Suppressor macrophage treated with lipopolysaccharide for 1 hour (primary cell): ENCODE data around the gene RYR1.
"Not testable (repeated sequence)": the region's sequence is repeated elsewhere in the genome, so short reads cannot be mapped to it uniquely, and the experiment has no call there.

Experiments
- DNase-seq, 3 donors: peaks; one replicate each; pipeline ENCODE4 v3.0.0-alpha.2; 2020 to 2022

RYR1 gene

DNA sequence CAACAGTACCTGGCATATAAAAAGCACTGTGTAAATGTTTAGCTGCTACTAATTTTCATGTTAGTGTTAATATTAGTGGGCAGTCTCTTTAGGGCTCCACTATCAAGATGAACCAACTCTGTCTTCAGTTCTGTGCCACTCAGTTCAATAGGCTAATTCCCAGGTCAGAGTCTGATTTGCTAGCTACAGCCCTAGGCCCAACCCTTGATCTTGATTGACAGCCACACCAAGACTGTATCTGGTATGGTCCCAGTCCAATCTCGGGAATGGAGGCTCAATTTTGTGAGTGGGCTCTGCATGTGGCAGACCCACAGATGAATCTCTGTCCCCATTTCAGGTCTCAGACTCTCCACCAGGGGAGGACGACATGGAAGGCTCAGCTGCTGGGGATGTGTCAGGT lies 138.2 kb downstream of the RYR1 start:
- DNase-seq: no peak

DNA sequence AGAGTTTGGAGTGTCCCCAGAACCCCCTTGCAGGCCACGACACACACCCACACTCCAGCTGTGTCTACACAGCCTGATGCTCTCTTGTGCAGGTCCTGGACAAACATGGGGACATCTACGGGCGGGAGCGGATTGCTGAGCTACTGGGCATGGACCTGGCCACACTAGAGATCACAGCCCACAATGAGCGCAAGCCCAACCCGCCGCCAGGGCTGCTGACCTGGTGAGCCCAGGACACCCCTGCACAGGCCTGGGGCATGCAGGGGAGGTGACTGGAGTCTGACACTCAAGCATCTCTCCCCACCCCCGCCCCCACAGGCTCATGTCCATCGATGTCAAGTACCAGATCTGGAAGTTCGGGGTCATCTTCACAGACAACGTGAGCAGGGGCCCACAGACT lies 144.3 kb downstream of the RYR1 start:
- DNase-seq: no peak

GRCh38 chr19:38579304-38579703 lies 145.8 kb downstream of the RYR1 start:
- DNase-seq: not testable (repeated sequence)

DNA sequence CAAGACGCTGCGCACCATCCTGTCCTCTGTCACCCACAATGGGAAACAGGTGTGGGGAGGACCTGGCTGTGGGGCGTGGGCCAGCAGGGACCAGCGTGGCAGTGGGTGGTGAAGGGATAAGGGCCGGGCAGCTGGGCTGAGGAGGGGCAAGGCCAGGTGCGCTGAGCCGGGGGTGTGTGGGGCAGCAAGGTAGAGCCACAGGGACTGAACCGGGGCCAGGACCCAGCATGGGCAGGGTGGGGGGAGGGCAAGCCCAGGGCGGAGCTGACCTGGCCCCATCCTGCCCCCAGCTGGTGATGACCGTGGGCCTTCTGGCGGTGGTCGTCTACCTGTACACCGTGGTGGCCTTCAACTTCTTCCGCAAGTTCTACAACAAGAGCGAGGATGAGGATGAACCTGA lies 146.6 kb downstream of the RYR1 start:
- no peak for DNase-seq

- no peak for DNase-seq
Observed at GRCh38 chr19:38583219-38583984, 149.9 kb downstream of the RYR1 start.

- no peak for DNase-seq
Observed at GRCh38 chr19:38583985-38584305, 150.5 kb downstream of the RYR1 start.

DNA sequence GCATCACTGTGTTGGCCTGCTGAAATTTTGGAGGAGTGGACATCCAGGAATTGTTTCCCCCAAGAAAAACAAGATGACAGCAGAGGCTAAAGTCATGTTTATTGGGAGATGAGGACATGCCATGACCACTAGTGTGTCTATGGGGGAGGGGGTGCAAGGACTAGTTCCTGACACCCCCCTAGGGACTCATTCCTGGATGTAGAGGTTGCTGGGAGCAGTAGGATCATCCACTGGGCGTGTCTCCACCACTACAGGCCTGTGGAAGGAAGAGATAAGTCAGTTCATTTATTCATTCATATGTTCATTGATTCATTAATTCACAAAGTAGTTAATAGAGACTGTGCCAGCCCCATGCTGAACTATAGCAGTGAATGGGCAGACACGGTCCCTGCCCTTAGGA lies 154.1 kb downstream of the RYR1 start:
- DNase-seq: no peak

- DNase-seq: no peak
Observed at GRCh38 chr19:38588041-38588440, 154.6 kb downstream of the RYR1 start.

DNA sequence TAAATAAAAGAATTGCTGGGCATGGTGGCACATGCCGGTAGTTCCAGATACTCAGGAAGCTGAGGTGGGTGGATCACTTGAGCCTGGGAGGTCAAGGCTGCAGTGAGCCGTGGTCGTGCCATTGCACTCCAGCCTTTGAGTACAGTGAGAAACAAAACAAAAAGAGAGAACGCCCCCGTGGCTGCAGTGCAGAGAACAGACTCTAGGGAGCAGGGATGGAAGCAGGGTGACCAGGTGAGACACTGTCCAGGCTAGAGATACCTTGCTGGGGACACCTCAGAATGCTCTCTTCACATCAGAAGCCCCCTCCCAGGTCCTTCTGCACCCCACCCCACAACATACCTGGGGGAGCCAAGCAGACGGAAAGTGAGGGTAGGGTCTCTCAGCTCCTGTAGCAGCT lies 159.4 kb downstream of the RYR1 start:
- no peak for DNase-seq

DNA sequence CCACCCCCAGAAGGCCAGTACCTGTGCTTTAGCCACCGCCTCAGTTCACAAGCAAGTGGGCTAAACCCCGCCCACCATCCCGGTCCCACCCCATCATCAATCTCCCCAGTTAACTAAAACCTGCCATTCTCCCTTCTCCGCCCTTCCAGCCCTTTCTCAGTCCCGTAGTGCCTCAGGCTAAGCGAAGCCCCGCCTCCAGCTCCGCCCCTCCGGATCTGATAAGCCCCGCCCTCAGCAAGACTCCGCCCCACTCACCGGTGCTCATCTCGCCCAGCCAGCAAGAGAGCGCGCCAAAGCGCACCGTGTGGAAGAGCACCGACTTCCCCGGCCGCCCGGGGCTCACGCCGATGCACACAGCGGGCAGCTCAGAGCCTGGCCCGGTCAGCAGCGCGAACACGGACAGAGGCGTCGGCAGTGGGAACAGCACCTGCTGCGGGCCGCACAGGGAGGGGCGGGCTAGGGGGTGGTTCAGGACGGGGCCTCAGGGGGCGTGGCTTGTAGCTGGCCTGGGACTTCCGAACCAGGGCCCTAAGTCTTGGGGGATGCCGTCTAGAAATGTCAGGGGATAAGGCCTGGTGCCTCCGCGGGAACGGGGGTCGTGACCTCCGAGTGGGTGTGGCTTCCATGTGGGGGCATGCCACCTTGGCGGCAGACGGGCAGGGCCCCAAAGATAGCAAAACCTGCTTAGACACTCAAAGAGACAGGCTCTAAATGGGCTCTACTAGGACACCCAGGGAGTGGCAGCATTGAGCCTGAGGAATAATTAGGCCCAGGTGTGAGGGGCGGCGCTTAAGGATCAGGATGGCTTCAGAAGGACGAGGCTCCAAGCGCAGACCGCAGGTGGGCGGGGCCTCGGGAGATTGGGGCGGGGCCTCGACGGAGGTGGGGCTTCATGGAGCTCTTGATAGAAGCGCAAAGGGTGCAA lies 162.8 kb downstream of the RYR1 start:
- DNase-seq: no peak

DNA sequence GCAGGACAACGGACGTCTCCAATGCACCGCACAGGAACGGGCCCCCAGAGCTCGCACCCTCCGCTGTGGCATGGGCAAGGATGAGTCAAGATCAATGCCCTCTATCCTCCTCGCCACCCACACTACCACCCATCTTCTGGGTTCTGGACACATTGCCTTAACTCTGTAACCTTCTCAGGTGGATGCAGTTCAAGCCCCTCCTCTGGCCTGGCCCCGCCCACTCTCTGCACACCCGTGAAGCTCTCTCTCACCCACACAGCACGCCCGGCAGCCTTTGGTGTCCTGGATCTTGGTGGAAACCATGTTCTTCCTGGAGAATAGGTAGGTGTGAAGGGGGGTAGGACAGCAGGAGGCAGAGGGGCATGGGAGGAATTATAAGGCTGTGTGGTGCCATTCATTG lies 163.6 kb downstream of the RYR1 start:
- no peak for DNase-seq

GRCh38 chr19:38599722-38600121 lies 166.2 kb downstream of the RYR1 start:
- DNase-seq: no peak

GRCh38 chr19:38602856-38603255 lies 169.4 kb downstream of the RYR1 start:
- not testable (repeated sequence) for DNase-seq

- no peak for DNase-seq
Observed at GRCh38 chr19:38606131-38606530, 172.6 kb downstream of the RYR1 start.

GRCh38 chr19:38614289-38614688 lies 180.8 kb downstream of the RYR1 start:
- DNase-seq: no peak

DNA sequence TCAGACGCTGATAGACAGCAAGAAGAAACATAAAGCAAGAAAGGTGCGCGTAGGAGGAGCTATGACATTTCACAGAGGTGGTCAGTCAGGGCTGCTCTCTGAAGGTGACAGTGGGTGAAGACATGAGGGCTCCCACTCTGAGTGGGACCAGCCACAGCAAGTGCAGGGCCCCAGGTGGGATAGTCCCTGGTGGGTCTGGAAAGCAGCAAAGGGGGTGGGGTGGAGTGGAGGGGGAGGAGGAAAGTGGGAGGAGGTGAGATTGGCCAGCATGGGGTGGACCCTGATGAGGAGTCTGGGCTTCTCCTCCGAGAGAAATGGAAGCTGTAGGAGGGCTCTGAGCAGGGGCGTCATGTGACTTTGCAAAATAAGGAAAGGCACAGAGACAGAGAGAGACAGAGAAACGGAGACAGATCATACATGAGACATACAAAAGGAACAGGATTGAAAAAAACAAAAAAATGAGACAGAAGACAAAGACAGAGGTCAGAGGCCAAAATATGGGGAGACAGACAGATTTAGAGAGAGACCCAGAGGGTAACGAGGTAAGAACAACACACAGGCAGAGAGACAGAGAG lies 181.6 kb downstream of the RYR1 start:
- no peak for DNase-seq

- no peak for DNase-seq
Observed at GRCh38 chr19:38616265-38616664, 182.8 kb downstream of the RYR1 start.

DNA sequence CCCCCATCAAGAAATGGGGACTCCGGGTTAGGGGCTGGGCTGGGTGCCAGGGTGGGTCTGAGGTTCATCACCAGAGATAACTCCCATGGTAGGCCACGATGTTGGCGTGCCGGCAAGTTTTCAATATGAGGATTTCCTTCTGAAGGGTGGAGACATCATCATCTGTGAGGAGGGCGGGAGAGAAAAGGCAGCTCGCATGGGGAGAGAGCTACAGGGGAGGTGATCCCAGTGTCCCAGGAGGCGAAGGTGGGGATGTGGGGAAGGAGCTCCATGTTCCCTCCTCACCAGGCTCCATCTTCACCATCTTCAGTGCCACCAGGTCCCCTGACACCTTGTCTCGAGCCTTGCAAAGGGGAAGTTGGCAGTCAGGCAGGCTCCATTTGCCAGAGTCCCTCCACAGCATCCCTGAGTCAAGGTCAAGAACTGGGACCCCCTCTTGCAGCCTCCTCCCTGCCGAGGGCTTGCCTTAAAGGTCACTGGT lies 183.8 kb downstream of the RYR1 start:
- no peak for DNase-seq

- DNase-seq: peak in 1 of 3 donors; percentile 12
Observed at GRCh38 chr19:38617764-38618589, 184.5 kb downstream of the RYR1 start, which contains the start of gene MAP4K1. Gene MAP4K1, minus strand, starts transcription at chr19:38617953. Its CDS starts 58 bp downstream, at chr19:38617895.

DNA sequence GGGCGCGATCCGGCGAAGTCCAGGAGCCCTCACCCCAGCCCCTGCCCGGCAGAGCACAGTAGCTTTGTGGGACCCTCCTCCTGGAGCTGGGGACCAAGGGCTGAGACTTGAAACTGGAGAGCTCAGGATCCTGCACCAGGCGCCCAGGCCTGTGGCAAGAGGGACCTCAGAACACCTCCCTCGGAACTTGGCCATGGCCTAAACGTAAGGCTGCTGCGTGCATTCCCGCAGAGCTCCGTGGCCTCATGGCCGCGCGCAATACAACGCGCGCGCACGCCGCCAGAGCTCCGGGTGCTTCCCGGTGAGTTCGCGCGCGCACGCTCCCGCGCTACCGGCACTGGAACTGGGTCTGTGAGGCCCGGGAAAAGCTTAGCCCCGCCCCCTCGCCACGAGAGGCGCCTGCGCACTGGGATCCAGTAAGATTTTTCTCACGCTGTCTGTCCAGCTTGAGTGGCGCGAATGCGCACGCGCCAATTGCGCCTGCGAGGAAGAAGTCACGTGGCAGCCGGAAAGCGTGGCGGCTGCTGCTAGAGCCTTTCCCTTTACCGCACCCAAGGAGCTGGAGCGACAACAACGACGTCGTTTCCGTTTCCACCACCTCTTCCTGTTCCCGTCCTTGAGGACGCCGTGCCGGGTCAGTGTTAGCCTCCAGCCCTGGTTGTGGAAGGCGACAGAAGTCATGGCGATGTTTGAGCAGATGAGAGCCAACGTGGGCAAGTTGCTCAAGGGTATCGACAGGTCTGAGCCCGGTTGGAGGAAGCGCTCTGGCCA lies 185.3 kb downstream of the RYR1 start, which contains the start of gene EIF3K:
Gene EIF3K (plus strand): TSS at position 599 of the 771 bp plus-strand sequence. CDS start 81 bp downstream, at position 680.
- peak; percentile 99 to 100 (median 100) for DNase-seq

DNA sequence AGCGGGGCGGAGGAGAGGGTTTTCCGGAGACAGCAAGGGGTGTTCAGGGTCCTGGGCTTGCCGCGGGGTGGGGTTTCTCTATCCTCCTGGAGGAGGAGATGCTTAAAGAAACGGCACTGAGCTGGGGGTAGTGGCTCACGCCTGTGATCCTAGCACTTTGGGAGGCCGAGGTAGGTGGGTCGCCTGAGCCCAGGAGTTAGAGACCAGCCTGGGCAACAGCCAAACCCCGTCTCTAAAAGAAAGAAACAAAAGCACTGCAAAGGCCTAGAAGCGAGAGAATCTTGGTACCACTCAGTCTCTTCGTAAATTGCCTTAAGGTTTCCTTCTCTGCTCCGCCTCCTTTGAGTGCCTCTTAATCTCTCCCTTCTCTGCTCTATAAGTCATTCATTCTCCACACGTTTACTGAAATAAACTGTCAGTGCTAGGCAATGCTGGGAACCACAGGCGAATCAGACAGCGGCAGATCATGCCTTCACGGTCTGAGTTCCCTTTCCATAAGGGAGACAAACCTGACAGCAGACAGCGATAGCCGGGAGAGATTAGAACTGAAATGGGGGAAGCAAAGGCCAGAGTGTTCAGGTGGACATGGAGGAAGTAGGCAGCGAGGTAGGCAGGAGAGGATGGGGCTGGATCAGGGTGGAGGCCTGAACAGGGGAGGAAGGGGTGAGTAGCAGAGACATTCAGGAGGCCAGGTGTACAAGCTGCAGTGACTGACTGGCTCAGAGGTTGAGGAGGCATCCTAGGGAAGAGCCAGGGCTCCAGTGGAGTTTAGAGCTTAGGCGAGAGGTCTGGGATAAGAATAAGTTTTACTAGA lies 186.1 kb downstream of the RYR1 start:
- DNase-seq: peak in 1 of 3 donors; percentile 22
